Esophagus muscularis mucosa (tissue), 4 donors: ENCODE measurements around the gene MMS19.

Source experiments
- EP300 ChIP-seq: sonication (generic); formaldehyde crosslinking; IDR thresholded peaks from one replicate; pipeline ENCODE4 v1.6.1; 2017; ENCODE audit warnings: antibody characterized with exemption
- POLR2A ChIP-seq: fragments of 450-650 bp; IDR thresholded peaks from one replicate; pipeline ENCODE4 v1.6.1; 2017; ENCODE audit warnings: antibody characterized with exemption, moderate library complexity, mild to moderate bottlenecking, low read depth
- TF ChIP-seq, protein P1 (sequence below), 3 experiments: fragments of 200-600 bp in 2 of 3; fragments of 450-650 bp in 1 of 3; sonication (generic) in 2 of 3; IDR thresholded peaks; one replicate each; pipeline ENCODE4 v1.5.1; 2017 to 2019; ENCODE audit warnings: antibody characterized with exemption in 3 of 3, mild to moderate bottlenecking in 2 of 3, moderate library complexity in 1 of 3

DNA sequence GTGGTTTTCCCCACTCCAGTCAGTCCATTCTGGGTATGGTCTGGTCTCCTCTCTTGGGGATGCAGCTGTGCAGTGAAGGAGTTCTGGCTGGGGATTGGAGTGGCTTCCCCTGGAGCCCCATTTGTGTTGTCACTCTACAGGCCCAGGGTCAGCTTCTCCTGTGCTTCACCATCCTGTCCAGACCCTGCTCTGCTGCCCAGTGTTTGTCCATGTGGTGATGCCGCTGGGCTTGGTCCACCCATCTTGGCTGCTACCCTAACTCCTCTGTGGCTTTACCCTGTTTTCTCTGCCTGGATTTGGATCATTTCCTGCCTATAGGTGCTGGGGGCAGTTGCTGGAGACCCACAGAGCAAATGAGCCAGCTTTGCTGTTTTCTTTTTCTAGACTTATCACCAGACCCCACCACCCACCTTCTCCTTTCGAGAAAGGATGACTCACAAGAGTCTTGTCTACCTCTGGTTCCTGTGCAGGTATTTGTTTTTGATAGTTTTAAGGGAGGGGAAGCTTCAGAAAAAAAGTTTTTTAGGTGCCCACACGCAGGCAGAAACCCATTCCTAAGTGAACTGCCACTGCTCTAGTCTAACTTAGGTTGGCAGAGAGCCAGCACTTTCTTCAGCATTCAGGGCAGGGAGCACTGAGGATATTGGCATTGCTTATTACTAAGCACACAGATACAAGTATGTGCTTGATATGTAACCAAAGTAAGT lies 43.7 kb downstream of the MMS19 start:
- TF ChIP-seq POLR2A (no peak), EP300 (no peak)
- TF ChIP-seq, protein P1, sequence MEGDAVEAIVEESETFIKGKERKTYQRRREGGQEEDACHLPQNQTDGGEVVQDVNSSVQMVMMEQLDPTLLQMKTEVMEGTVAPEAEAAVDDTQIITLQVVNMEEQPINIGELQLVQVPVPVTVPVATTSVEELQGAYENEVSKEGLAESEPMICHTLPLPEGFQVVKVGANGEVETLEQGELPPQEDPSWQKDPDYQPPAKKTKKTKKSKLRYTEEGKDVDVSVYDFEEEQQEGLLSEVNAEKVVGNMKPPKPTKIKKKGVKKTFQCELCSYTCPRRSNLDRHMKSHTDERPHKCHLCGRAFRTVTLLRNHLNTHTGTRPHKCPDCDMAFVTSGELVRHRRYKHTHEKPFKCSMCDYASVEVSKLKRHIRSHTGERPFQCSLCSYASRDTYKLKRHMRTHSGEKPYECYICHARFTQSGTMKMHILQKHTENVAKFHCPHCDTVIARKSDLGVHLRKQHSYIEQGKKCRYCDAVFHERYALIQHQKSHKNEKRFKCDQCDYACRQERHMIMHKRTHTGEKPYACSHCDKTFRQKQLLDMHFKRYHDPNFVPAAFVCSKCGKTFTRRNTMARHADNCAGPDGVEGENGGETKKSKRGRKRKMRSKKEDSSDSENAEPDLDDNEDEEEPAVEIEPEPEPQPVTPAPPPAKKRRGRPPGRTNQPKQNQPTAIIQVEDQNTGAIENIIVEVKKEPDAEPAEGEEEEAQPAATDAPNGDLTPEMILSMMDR (IDR thresholded peaks at IDR 0.05) = no peak
